ENCODE measurements around the gene CD47.
A peak's percentile ranks its signal among the peaks of the same experiment; 100 is the strongest.

The CD47 gene

GRCh38 chr3:108090701-108091497, at the start of gene CD47:
TSS of gene CD47 (minus strand) at chr3:108091031. CDS start at chr3:108090908, 123 bp downstream.
- peak within 1 kb of the TSS; percentile 99 for H3K27ac Mint-ChIP-seq (ENCODE audit: low read depth)
- peaks cover 6% of the 10 kb centered on the region for H3K9me3 Mint-ChIP-seq
- peak; percentile 80 for ATAC-seq (replicated peaks; ENCODE audit: extremely low read depth, poor library complexity, severe bottlenecking)
- H3K4me3 Mint-ChIP-seq, result peak within 1 kb of the TSS; percentile 96
- peak; percentile 94 to 95 for DNase-seq (ENCODE audit: low spot score in 2 of 2)
- no peaks in the 10 kb centered on the region for H3K27me3 Mint-ChIP-seq
- peaks cover 25% of the 10 kb centered on the region for H3K36me3 Mint-ChIP-seq (ENCODE audit: insufficient read depth)
- peaks cover 32% of the 10 kb centered on the region for H3K4me1 Mint-ChIP-seq

GRCh38 chr3:108137460-108137814, 46.6 kb upstream of the CD47 start:
- Mint-ChIP-seq H3K4me1 (peaks cover 45% of the 10 kb centered on the region), H3K27ac (ENCODE audit: low read depth) (no peak overlapping the region), H3K27me3 (no peaks in the 10 kb centered on the region), H3K9me3 (peaks cover 5% of the 10 kb centered on the region), H3K36me3 (ENCODE audit: insufficient read depth) (no peaks in the 10 kb centered on the region), H3K4me3 (no peak overlapping the region)
- DNase-seq (ENCODE audit: low spot score in 2 of 2) (no peak), ATAC-seq (replicated peaks; ENCODE audit: extremely low read depth, poor library complexity, severe bottlenecking) (no peak)

GRCh38 chr3:108136561-108137459, 46.0 kb upstream of the CD47 start:
- Mint-ChIP-seq H3K4me3 (no peak overlapping the region), H3K27me3 (no peaks in the 10 kb centered on the region), H3K27ac (ENCODE audit: low read depth) (no peak overlapping the region), H3K36me3 (ENCODE audit: insufficient read depth) (no peaks in the 10 kb centered on the region), H3K4me1 (peaks cover 51% of the 10 kb centered on the region), H3K9me3 (peaks cover 5% of the 10 kb centered on the region)
- DNase-seq (ENCODE audit: low spot score in 2 of 2), result no peak
- no peak for ATAC-seq (replicated peaks; ENCODE audit: extremely low read depth, poor library complexity, severe bottlenecking)

- Mint-ChIP-seq H3K4me3 (peak overlapping the region; percentile 72), H3K27ac (ENCODE audit: low read depth) (peak overlapping the region; percentile 93), H3K9me3 (no peaks in the 10 kb centered on the region), H3K4me1 (peaks cover 65% of the 10 kb centered on the region), H3K27me3 (no peaks in the 10 kb centered on the region), H3K36me3 (ENCODE audit: insufficient read depth) (no peaks in the 10 kb centered on the region)
- ATAC-seq (replicated peaks; ENCODE audit: extremely low read depth, poor library complexity, severe bottlenecking) (peak; percentile 52), DNase-seq (ENCODE audit: low spot score in 2 of 2) (no peak)
These were observed 43.7 kb upstream of the CD47 start for GRCh38 chr3:108134555-108134880.

- Mint-ChIP-seq H3K4me1 (peaks cover 71% of the 10 kb centered on the region), H3K9me3 (no peaks in the 10 kb centered on the region), H3K4me3 (peak overlapping the region; percentile 72), H3K27ac (ENCODE audit: low read depth) (peak overlapping the region; percentile 93), H3K27me3 (no peaks in the 10 kb centered on the region), H3K36me3 (ENCODE audit: insufficient read depth) (no peaks in the 10 kb centered on the region)
- ATAC-seq (replicated peaks; ENCODE audit: extremely low read depth, poor library complexity, severe bottlenecking) (peak; percentile 34), DNase-seq (ENCODE audit: low spot score in 2 of 2) (no peak)
These were observed 43.2 kb upstream of the CD47 start for GRCh38 chr3:108133858-108134554.

- Mint-ChIP-seq H3K9me3 (peaks cover 6% of the 10 kb centered on the region), H3K4me1 (peaks cover 81% of the 10 kb centered on the region), H3K36me3 (ENCODE audit: insufficient read depth) (peaks cover 2% of the 10 kb centered on the region), H3K27me3 (no peaks in the 10 kb centered on the region), H3K4me3 (peak overlapping the region; percentile 60), H3K27ac (ENCODE audit: low read depth) (peak overlapping the region; percentile 93)
- ATAC-seq (replicated peaks; ENCODE audit: extremely low read depth, poor library complexity, severe bottlenecking) (no peak), DNase-seq (ENCODE audit: low spot score in 2 of 2) (no peak)
These were observed 42.2 kb upstream of the CD47 start for GRCh38 chr3:108133048-108133369.

GRCh38 chr3:108131475-108132134, 40.8 kb upstream of the CD47 start:
- H3K9me3 Mint-ChIP-seq, result peaks cover 6% of the 10 kb centered on the region
- ATAC-seq (replicated peaks; ENCODE audit: extremely low read depth, poor library complexity, severe bottlenecking) (no peak), DNase-seq (ENCODE audit: low spot score in 2 of 2) (no peak)
- peak overlapping the region; percentile 36 for H3K27ac Mint-ChIP-seq (ENCODE audit: low read depth)
- H3K4me1 Mint-ChIP-seq, result peaks cover 88% of the 10 kb centered on the region
- H3K4me3 Mint-ChIP-seq, result peak overlapping the region; percentile 60
- H3K27me3 Mint-ChIP-seq, result no peaks in the 10 kb centered on the region
- peaks cover 4% of the 10 kb centered on the region for H3K36me3 Mint-ChIP-seq (ENCODE audit: insufficient read depth)

GRCh38 chr3:108130701-108131474, 40.1 kb upstream of the CD47 start:
- Mint-ChIP-seq H3K27me3 (no peaks in the 10 kb centered on the region), H3K36me3 (ENCODE audit: insufficient read depth) (peaks cover 5% of the 10 kb centered on the region), H3K27ac (ENCODE audit: low read depth) (peak overlapping the region; percentile 47), H3K4me3 (peak overlapping the region; percentile 60), H3K9me3 (peaks cover 6% of the 10 kb centered on the region), H3K4me1 (peaks cover 88% of the 10 kb centered on the region)
- DNase-seq (ENCODE audit: low spot score in 2 of 2) (no peak), ATAC-seq (replicated peaks; ENCODE audit: extremely low read depth, poor library complexity, severe bottlenecking) (no peak)

GRCh38 chr3:108130236-108130635, 39.4 kb upstream of the CD47 start:
- Mint-ChIP-seq H3K27ac (ENCODE audit: low read depth) (no peak overlapping the region), H3K4me3 (no peak overlapping the region), H3K4me1 (peaks cover 88% of the 10 kb centered on the region), H3K36me3 (ENCODE audit: insufficient read depth) (peaks cover 11% of the 10 kb centered on the region), H3K27me3 (no peaks in the 10 kb centered on the region), H3K9me3 (peaks cover 6% of the 10 kb centered on the region)
- DNase-seq (ENCODE audit: low spot score in 2 of 2), result no peak
- no peak for ATAC-seq (replicated peaks; ENCODE audit: extremely low read depth, poor library complexity, severe bottlenecking)

GRCh38 chr3:108127301-108127988, 36.6 kb upstream of the CD47 start:
- peaks cover 82% of the 10 kb centered on the region for H3K4me1 Mint-ChIP-seq
- peaks cover 6% of the 10 kb centered on the region for H3K9me3 Mint-ChIP-seq
- peak; percentile 24 to 62 for DNase-seq (ENCODE audit: low spot score in 2 of 2)
- no peaks in the 10 kb centered on the region for H3K27me3 Mint-ChIP-seq
- ATAC-seq (replicated peaks; ENCODE audit: extremely low read depth, poor library complexity, severe bottlenecking), result peak; percentile 66
- peak overlapping the region; percentile 77 for H3K4me3 Mint-ChIP-seq
- peak overlapping the region; percentile 95 for H3K27ac Mint-ChIP-seq (ENCODE audit: low read depth)
- peaks cover 17% of the 10 kb centered on the region for H3K36me3 Mint-ChIP-seq (ENCODE audit: insufficient read depth)

GRCh38 chr3:108126348-108126747, 35.5 kb upstream of the CD47 start:
- Mint-ChIP-seq H3K27me3 (no peaks in the 10 kb centered on the region), H3K27ac (ENCODE audit: low read depth) (peak overlapping the region; percentile 96), H3K4me3 (peak overlapping the region; percentile 78), H3K4me1 (peaks cover 71% of the 10 kb centered on the region), H3K36me3 (ENCODE audit: insufficient read depth) (peaks cover 17% of the 10 kb centered on the region), H3K9me3 (peaks cover 6% of the 10 kb centered on the region)
- ATAC-seq (replicated peaks; ENCODE audit: extremely low read depth, poor library complexity, severe bottlenecking), result no peak
- no peak for DNase-seq (ENCODE audit: low spot score in 2 of 2)

Data from central memory CD8-positive, alpha-beta T cell (primary cell).